AG09309 (cell line): ENCODE data around the gene MEGF10.

Source experiments
- DNase-seq: peaks from one replicate; pipeline ENCODE4 v3.0.0-alpha.2; 2010; ENCODE audit warnings: low read depth
- H3K4me3 ChIP-seq: 2 replicates; pipeline ENCODE4 v1.5.1; 2011; ENCODE audit warnings: mild to moderate bottlenecking, low read depth, low read length, moderate library complexity; ENCODE audit not compliant: control insufficient read depth
- TF ChIP-seq, protein P1 (sequence below): IDR thresholded peaks from 2 replicates; pipeline ENCODE4 v1.5.1; 2011; ENCODE audit warnings: mild to moderate bottlenecking, low read depth, low read length, inconsistent platforms; ENCODE audit not compliant: insufficient read depth, control insufficient read depth; ENCODE audit errors: missing control alignments

The MEGF10 gene

GRCh38 chr5:127419683-127420257 is 129.2 kb downstream of the MEGF10 start:
- no peak overlapping the region for H3K4me3 ChIP-seq
- TF ChIP-seq, protein P1, sequence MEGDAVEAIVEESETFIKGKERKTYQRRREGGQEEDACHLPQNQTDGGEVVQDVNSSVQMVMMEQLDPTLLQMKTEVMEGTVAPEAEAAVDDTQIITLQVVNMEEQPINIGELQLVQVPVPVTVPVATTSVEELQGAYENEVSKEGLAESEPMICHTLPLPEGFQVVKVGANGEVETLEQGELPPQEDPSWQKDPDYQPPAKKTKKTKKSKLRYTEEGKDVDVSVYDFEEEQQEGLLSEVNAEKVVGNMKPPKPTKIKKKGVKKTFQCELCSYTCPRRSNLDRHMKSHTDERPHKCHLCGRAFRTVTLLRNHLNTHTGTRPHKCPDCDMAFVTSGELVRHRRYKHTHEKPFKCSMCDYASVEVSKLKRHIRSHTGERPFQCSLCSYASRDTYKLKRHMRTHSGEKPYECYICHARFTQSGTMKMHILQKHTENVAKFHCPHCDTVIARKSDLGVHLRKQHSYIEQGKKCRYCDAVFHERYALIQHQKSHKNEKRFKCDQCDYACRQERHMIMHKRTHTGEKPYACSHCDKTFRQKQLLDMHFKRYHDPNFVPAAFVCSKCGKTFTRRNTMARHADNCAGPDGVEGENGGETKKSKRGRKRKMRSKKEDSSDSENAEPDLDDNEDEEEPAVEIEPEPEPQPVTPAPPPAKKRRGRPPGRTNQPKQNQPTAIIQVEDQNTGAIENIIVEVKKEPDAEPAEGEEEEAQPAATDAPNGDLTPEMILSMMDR = no peak
- DNase-seq = no peak

GRCh38 chr5:127420758-127421157 is 130.2 kb downstream of the MEGF10 start:
- TF ChIP-seq, protein P1 = no peak
- DNase-seq = no peak

GRCh38 chr5:127421471-127421870 is 130.9 kb downstream of the MEGF10 start:
- TF ChIP-seq, protein P1 = no peak
- H3K4me3 ChIP-seq = no peak overlapping the region
- DNase-seq = no peak

More at GRCh38 chr5:127420758-127421157, 130.2 kb downstream of the MEGF10 start:
- H3K4me3 ChIP-seq = no peak overlapping the region

- DNase-seq = no peak
- H3K4me3 ChIP-seq = no peak overlapping the region
Measured at GRCh38 chr5:127423173-127423798, 132.7 kb downstream of the MEGF10 start.

DNA sequence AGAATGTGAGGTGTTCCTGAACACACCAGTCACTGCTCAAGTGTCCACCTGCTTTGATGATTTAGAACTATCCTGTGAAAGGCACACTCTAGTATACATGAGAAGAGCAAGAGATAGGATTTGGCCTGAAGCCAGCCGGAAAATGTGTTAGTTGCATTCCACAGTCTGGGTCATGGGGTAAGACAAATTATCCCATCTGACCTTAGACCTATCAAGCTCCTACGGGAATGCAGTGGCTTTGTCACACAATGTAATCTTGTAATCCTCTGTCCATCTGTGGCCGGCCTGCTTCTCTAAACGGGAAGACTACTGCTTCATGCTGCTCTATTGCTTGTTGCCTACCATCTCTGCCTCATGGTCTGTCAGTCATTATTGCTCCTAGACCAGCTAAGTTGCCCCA is 134.4 kb downstream of the MEGF10 start:
- H3K4me3 ChIP-seq = no peak overlapping the region
- TF ChIP-seq, protein P1 = no peak
- DNase-seq = no peak

More at GRCh38 chr5:127423173-127423798, 132.7 kb downstream of the MEGF10 start:
- TF ChIP-seq, protein P1 = no peak

- DNase-seq = no peak
- TF ChIP-seq, protein P1 = no peak
- no peak overlapping the region for H3K4me3 ChIP-seq
Measured at GRCh38 chr5:127425868-127426267, 135.3 kb downstream of the MEGF10 start.
